A549 (cell line): ENCODE data around the gene CNP. TPM values are rescaled to one million over a fixed set of nuclear protein-coding genes. Genes with fewer than 3 reads are reported as not detected.

ENCODE experiments used
- ATAC-seq, 2 experiments: fragments of 200-7000 bp in 1 of 2; fragments of >200 bp in 1 of 2; cut with Nextera tagmentation in 1 of 2; cut with Tn5 transposase in 1 of 2; 3 replicates each; pipeline versions ENCODE4 v1.8.0 to v1.9.1; 2018 to 2020; ENCODE audit warnings: mild to moderate bottlenecking in 1 of 2, moderate library complexity in 1 of 2
- CTCF ChIA-PET: fragments of 300-600 bp; sonication (Branson Sonifier 250); formaldehyde crosslinking; extraction: SDS; loops from one replicate; lab custom pipeline; 2021; ENCODE audit warnings: antibody characterized with exemption, inconsistent platforms; lab: Yijun Ruan, JAX
- POLR2A ChIA-PET: fragments of 350-600 bp; formaldehyde crosslinking; extraction: SDS; loops from one replicate; lab custom pipeline; 2021; ENCODE audit warnings: antibody characterized with exemption, inconsistent platforms; lab: Yijun Ruan, JAX
- DNase-seq, 2 experiments: peaks; one replicate each; pipeline versions ENCODE4 v3.0.0 to v3.0.0-alpha.2; 2011 to 2016; ENCODE audit warnings: low read depth in 1 of 2, low spot score in 1 of 2
- FAIRE-seq: peaks from 2 replicates; lab custom pipeline; 2011; peaks lifted over from hg19 to GRCh38; lab: Jason Lieb, UNC
- H3K27ac ChIP-seq, 2 experiments: fragments of >200 bp; sonication (Bioruptor Twin); formaldehyde crosslinking; 3 replicates each; pipeline ENCODE4 v1.5.1; 2016 to 2017
- H3K4me1 ChIP-seq: fragments of >200 bp; sonication (Bioruptor Twin); formaldehyde crosslinking; 3 replicates; pipeline ENCODE4 v1.6.1; 2016
- H3K4me2 ChIP-seq: fragments of >200 bp; sonication (Bioruptor Twin); formaldehyde crosslinking; 3 replicates; pipeline ENCODE4 v1.6.1; 2016
- H3K4me3 ChIP-seq: fragments of >200 bp; sonication (Bioruptor Twin); formaldehyde crosslinking; 3 replicates; pipeline ENCODE4 v1.5.1; 2016
- H3K9me3 ChIP-seq: fragments of >200 bp; sonication (Bioruptor Twin); formaldehyde crosslinking; 3 replicates; pipeline ENCODE4 v1.6.1; 2016
- BHLHE40 ChIP-seq: IDR thresholded peaks from 2 replicates; pipeline ENCODE4 v1.6.1; 2012; ENCODE audit warnings: low read depth, low read length, inconsistent platforms
- CBX2 ChIP-seq: fragments of 200-600 bp; sonication (generic); IDR thresholded peaks from 2 replicates; pipeline ENCODE4 v1.6.1; 2016; ENCODE audit warnings: low read depth, mild to moderate bottlenecking, borderline replicate concordance
- CBX8 ChIP-seq: fragments of 200-600 bp; sonication (generic); IDR thresholded peaks from 2 replicates; pipeline ENCODE4 v1.6.1; 2016
- CHD2 ChIP-seq: fragments of 150-350 bp; IDR thresholded peaks from 2 replicates; pipeline ENCODE4 v1.6.1; 2014; ENCODE audit warnings: low read length; ENCODE audit not compliant: partially characterized antibody
- ELK1 ChIP-seq: fragments of 150-350 bp; IDR thresholded peaks from 2 replicates; pipeline ENCODE4 v1.6.1; 2014; ENCODE audit warnings: low read depth, mild to moderate bottlenecking, low read length
- ESRRA ChIP-seq: fragments of 150-350 bp; IDR thresholded peaks from 2 replicates; pipeline ENCODE4 v1.6.1; 2014; ENCODE audit warnings: mild to moderate bottlenecking, low read length, borderline replicate concordance
- GATA3 ChIP-seq: IDR thresholded peaks from 2 replicates; pipeline ENCODE4 v1.6.1; 2012; ENCODE audit warnings: borderline replicate concordance
- HES2 ChIP-seq: fragments of >200 bp; sonication (Bioruptor Twin); formaldehyde crosslinking; IDR thresholded peaks from 2 replicates; pipeline ENCODE4 v1.6.1; 2016
- HOXA7 ChIP-seq: fragments of 250-450 bp; sonication (Bioruptor Pico); IDR thresholded peaks from 2 replicates; pipeline ENCODE4 v1.5.0; 2020; ENCODE audit warnings: mild to moderate bottlenecking, moderate library complexity
- HOXB13 ChIP-seq: fragments of 250-450 bp; sonication (Bioruptor Pico); IDR thresholded peaks from 2 replicates; pipeline ENCODE4 v1.5.0; 2020; ENCODE audit warnings: low read depth, mild to moderate bottlenecking, moderate library complexity
- HOXB5 ChIP-seq: fragments of 250-450 bp; sonication (Bioruptor Pico); IDR thresholded peaks from 2 replicates; pipeline ENCODE4 v1.5.0; 2020; ENCODE audit warnings: mild to moderate bottlenecking, moderate library complexity
- KDM1A ChIP-seq: fragments of 200-600 bp; sonication (generic); IDR thresholded peaks from 2 replicates; pipeline ENCODE4 v1.6.1; 2016; ENCODE audit warnings: low read depth, mild to moderate bottlenecking
- MAFK ChIP-seq: fragments of 450-650 bp; IDR thresholded peaks from 2 replicates; pipeline ENCODE4 v1.6.1; 2014; ENCODE audit not compliant: partially characterized antibody
- NFE2L2 ChIP-seq: fragments of 150-350 bp; conservative IDR thresholded peaks from 2 replicates; pipeline ENCODE4 v1.6.1; 2014; ENCODE audit warnings: low read length
- POLR2A ChIP-seq: IDR thresholded peaks from 2 replicates; pipeline ENCODE4 v1.6.1; 2012; ENCODE audit warnings: mild to moderate bottlenecking, low read length
- POLR2AphosphoS2 ChIP-seq: conservative IDR thresholded peaks from 2 replicates; pipeline ENCODE4 v1.6.1; 2012; ENCODE audit warnings: low read length, improper control_type of control experiment, inconsistent platforms
- RAD21 ChIP-seq, 2 experiments: fragments of >200 bp in 1 of 2; sonication (Bioruptor Twin) in 1 of 2; formaldehyde crosslinking in 1 of 2; IDR thresholded peaks in 1 of 2; conservative IDR thresholded peaks in 1 of 2; 2 replicates in 1 of 2; 3 replicates in 1 of 2; pipeline ENCODE4 v1.6.1; 2012 to 2018; ENCODE audit warnings: inconsistent platforms in 1 of 2
- RFX5 ChIP-seq: fragments of 450-650 bp; IDR thresholded peaks from 2 replicates; pipeline ENCODE4 v1.7.1; 2014; ENCODE audit warnings: antibody characterized with exemption, mild to moderate bottlenecking, moderate library complexity
- SREBF2 ChIP-seq: fragments of 450-650 bp; IDR thresholded peaks from 2 replicates; pipeline ENCODE4 v1.6.1; 2014; ENCODE audit warnings: mild to moderate bottlenecking, moderate library complexity
- TFCP2L1 ChIP-seq: fragments of 250-450 bp; sonication (Bioruptor Pico); IDR thresholded peaks from 2 replicates; pipeline ENCODE4 v1.5.0; 2021; ENCODE audit warnings: mild to moderate bottlenecking
- WGBS: methylation state at CpG from one replicate; pipeline ENCODE4 v1.1.6; 2017; ENCODE audit errors: missing lambda C conversion rate; 5-methylcytosine and 5-hydroxymethylcytosine counted together
- polyA plus RNA-seq, 4 experiments: library from polyadenylated mRNA; depleted of rRNA in 3 of 4; stranded (reverse); fragments of >200 nt; fragmentation: RNase III in 1 of 4; extraction: RNeasy Plus Mini Kit Qiagen cat#74134 plus additional on column Dnase treatment in 1 of 4; gene quantifications; 2 replicates in 3 of 4; 3 replicates in 1 of 4; pipeline ENCODE4 v1.2.3, GENCODE V29; 2011 to 2017

CNP gene
- polyA plus RNA-seq, 2 of the 4 experiments (the other 2 are of a cell fraction): 38.6 to 113 TPM

DNA sequence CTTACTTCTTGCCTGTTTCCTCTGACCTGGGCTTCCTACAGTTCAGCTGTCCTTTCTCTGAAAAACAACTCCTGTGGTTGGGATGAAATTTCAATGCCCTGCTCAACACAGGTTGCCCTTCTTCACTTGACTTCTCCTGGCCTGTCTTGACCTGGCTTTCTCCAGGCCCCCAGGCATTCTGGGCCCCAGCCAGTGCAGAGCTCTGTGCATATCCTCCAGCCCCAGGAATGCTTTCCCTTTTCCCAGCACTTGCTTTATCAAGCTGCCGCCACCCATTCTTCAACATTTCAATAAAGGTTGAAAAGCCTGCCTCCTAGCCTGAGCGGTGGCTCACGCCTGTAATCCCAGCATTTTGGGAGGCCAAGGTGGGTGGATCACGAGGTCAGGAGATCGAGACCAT is 25.4 kb upstream of the CNP start:
- no peak overlapping the region for H3K27ac ChIP-seq
- no peaks in the 10 kb centered on the region for H3K4me1 ChIP-seq
- H3K4me2 ChIP-seq: no peak overlapping the region
- DNase-seq (no peak), FAIRE-seq (no peak), ATAC-seq (no peak)
- POLR2A ChIA-PET: no interaction called here
- no peaks in the 10 kb centered on the region for H3K9me3 ChIP-seq
- whole genome bisulfite sequencing: 73% methylated on average over 5 of the region's 5 CpGs
- TF ChIP-seq RFX5 (no peak), CBX2 (no peak)
- no peak overlapping the region for H3K4me3 ChIP-seq
- CTCF ChIA-PET: interaction anchor here (1.3 to 15.4 kb wide), 3 partner anchors 11 to 19 kb away, joined by 4 to 204 read pairs (median 14); partner anchors contain the start of gene ODAD4

DNA sequence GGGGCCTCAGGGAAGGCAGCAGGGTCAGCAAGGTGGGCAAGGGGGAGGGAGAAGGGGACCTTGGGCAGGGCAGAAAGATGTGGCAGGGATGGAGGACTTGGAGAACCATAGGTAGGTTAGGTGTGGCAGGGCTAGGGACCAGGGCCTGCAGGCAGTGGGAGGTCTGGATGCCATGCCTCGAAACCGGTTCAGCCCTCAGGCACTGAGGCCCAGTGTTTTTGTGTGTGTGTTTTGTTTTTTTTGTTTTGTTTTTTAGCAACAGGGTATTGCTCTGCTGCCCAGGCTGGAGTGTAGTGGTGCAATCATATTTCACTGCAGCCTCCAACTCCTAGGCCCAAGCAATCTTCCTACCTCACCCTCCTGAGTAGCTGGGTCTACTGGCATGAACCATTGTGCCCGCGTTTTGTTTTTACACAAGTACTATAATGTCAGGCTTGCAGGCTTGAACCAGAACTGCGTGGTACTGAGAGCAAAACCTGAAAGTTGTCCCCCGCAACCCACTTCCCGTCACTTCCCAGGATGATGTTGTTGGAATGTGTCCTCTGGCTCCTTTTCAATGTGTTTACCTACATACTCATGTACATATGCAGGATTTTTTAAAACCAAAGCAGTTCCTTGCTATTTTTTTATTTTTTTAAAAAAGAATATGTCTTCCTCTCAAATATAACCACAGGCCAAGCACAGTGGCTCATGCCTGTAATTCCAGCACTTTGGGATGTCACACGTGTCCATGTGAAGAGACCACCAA is 23.8 kb upstream of the CNP start:
- H3K4me2 ChIP-seq: no peak overlapping the region
- H3K9me3 ChIP-seq: no peaks in the 10 kb centered on the region
- ATAC-seq: no peak; a peak in 1 of 6 replicates
- TF ChIP-seq CHD2 (no peak), HOXA7 (CRISPR knock-in tag) (no peak), POLR2AphosphoS2 (no peak)
- ChIA-PET CTCF (interaction anchor here (0.6 to 15.4 kb wide), 4 partner anchors 9 to 17 kb away, joined by 3 to 204 read pairs (median 4); partner anchors contain the start of gene ODAD4), POLR2A (no interaction called here)
- H3K27ac ChIP-seq: no peak overlapping the region
- 92% methylated on average over 8 of the region's 8 CpGs for WGBS
- FAIRE-seq: no peak
- no peak for DNase-seq
- H3K4me3 ChIP-seq: no peak overlapping the region
- H3K4me1 ChIP-seq: no peaks in the 10 kb centered on the region

DNA sequence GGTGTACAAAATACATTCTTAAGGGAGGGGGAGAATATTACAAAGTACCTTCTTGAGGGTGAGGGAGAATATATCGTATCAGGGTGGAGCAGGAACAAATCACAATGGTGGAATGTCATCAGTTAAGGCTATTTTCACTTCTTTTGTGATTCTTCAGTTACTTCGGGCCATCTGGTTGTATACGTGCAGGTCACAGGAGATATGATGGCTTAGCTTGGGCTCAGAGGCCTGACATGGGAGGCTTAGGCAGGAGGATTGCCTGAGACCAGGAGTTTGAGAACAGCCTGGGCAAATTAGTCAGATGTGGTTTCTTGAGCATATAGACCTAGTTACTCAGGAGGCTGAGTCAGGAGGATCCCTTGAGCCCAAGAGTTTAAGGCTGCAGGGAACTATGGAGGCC is 23.1 kb upstream of the CNP start:
- Histone ChIP-seq H3K4me1 (no peaks in the 10 kb centered on the region), H3K27ac (no peak overlapping the region), H3K9me3 (no peaks in the 10 kb centered on the region), H3K4me3 (no peak overlapping the region), H3K4me2 (no peak overlapping the region)
- no peak for ATAC-seq
- no peak for DNase-seq
- TF ChIP-seq CHD2 (no peak), ELK1 (no peak), KDM1A (no peak)
- WGBS: 86% methylated on average over 3 of the region's 3 CpGs
- CTCF ChIA-PET: interaction anchor here (1.3 to 15.4 kb wide), 2 partner anchors 13 to 16 kb away, joined by 3 to 204 read pairs; partner anchors contain the start of gene ODAD4
- POLR2A ChIA-PET: no interaction called here
- FAIRE-seq: no peak

GRCh38 chr17:41944943-41945342 is 21.7 kb upstream of the CNP start:
- H3K9me3 ChIP-seq: no peaks in the 10 kb centered on the region
- ATAC-seq: no peak
- H3K4me3 ChIP-seq: no peak overlapping the region
- no peaks in the 10 kb centered on the region for H3K4me1 ChIP-seq
- CTCF ChIA-PET: interaction anchor here (1.3 to 15.4 kb wide), 3 partner anchors 12 to 181 kb away, joined by 3 to 204 read pairs (median 5); no protein-coding TSS in a partner anchor
- FAIRE-seq: no peak
- TF ChIP-seq SREBF2 (no peak), POLR2A (no peak), GATA3 (no peak), RAD21 (conservative IDR thresholded peaks at IDR 0.05 in 1 of 2, IDR thresholded peaks at IDR 0.05 in 1 of 2) (no peak), HOXB5 (CRISPR knock-in tag) (no peak), HOXA7 (CRISPR knock-in tag) (no peak), HOXB13 (CRISPR knock-in tag) (no peak), CBX8 (no peak), MAFK (no peak), RFX5 (no peak), HES2 (no peak), ESRRA (no peak), BHLHE40 (no peak), NFE2L2 (no peak), TFCP2L1 (CRISPR knock-in tag) (no peak)
- TF ChIP-seq, all 56 proteins: peak for 0
- 76% methylated on average over 3 of the region's 3 CpGs for WGBS
- no peak overlapping the region for H3K27ac ChIP-seq
- POLR2A ChIA-PET: no interaction called here
- DNase-seq: no peak
- H3K4me2 ChIP-seq: no peak overlapping the region
